ENCODE measurements around the gene KCTD16. TPM values are rescaled to one million over a fixed set of nuclear protein-coding genes. Genes with fewer than 3 reads are reported as not detected.

KCTD16 gene
- total RNA-seq, 1 donor from 2014 or later = 24.3 TPM

GRCh38 chr5:144331361-144331760 is 160.7 kb downstream of the KCTD16 start:
- Mint-ChIP-seq H3K4me3 (ENCODE audit: low read depth) (no peak overlapping the region), H3K27me3 (no peaks in the 10 kb centered on the region), H3K36me3 (ENCODE audit: insufficient read depth) (peaks cover 2% of the 10 kb centered on the region), H3K9me3 (ENCODE audit: low read depth) (no peaks in the 10 kb centered on the region), H3K4me1 (ENCODE audit: low read depth) (peaks cover 23% of the 10 kb centered on the region), H3K27ac (no peak overlapping the region)
- DNase-seq (ENCODE audit: low spot score, unreplicated experiment) = no peak
- TF ChIP-seq CTCF (IDR thresholded peaks at IDR 0.05; ENCODE audit: unreplicated experiment) = no peak

GRCh38 chr5:144332265-144332664 is 161.6 kb downstream of the KCTD16 start:
- DNase-seq (ENCODE audit: low spot score, unreplicated experiment) = no peak
- Mint-ChIP-seq H3K27ac (no peak overlapping the region), H3K27me3 (no peaks in the 10 kb centered on the region), H3K4me3 (ENCODE audit: low read depth) (no peak overlapping the region), H3K4me1 (ENCODE audit: low read depth) (peaks cover 23% of the 10 kb centered on the region), H3K36me3 (ENCODE audit: insufficient read depth) (peaks cover 2% of the 10 kb centered on the region), H3K9me3 (ENCODE audit: low read depth) (no peaks in the 10 kb centered on the region)
- peak; percentile 27 for TF ChIP-seq CTCF (IDR thresholded peaks at IDR 0.05; ENCODE audit: unreplicated experiment)

- Mint-ChIP-seq H3K27me3 (no peaks in the 10 kb centered on the region), H3K4me3 (ENCODE audit: low read depth) (no peak overlapping the region), H3K36me3 (ENCODE audit: insufficient read depth) (peaks cover 2% of the 10 kb centered on the region), H3K9me3 (ENCODE audit: low read depth) (no peaks in the 10 kb centered on the region), H3K4me1 (ENCODE audit: low read depth) (peaks cover 23% of the 10 kb centered on the region), H3K27ac (no peak overlapping the region)
- no peak for DNase-seq (ENCODE audit: low spot score, unreplicated experiment)
- no peak for TF ChIP-seq CTCF (IDR thresholded peaks at IDR 0.05; ENCODE audit: unreplicated experiment)
These were observed 162.8 kb downstream of the KCTD16 start for GRCh38 chr5:144333336-144333920.

GRCh38 chr5:144335561-144335960 is 164.9 kb downstream of the KCTD16 start:
- H3K4me1 Mint-ChIP-seq (ENCODE audit: low read depth) = peaks cover 16% of the 10 kb centered on the region

GRCh38 chr5:144336191-144336961 is 165.7 kb downstream of the KCTD16 start:
- Mint-ChIP-seq H3K9me3 (ENCODE audit: low read depth) (no peaks in the 10 kb centered on the region), H3K27me3 (no peaks in the 10 kb centered on the region), H3K36me3 (ENCODE audit: insufficient read depth) (peaks cover 3% of the 10 kb centered on the region), H3K4me1 (ENCODE audit: low read depth) (peaks cover 16% of the 10 kb centered on the region), H3K27ac (no peak overlapping the region), H3K4me3 (ENCODE audit: low read depth) (no peak overlapping the region)
- DNase-seq (ENCODE audit: low spot score, unreplicated experiment) = no peak
- TF ChIP-seq CTCF (IDR thresholded peaks at IDR 0.05; ENCODE audit: unreplicated experiment) = no peak

More at GRCh38 chr5:144335561-144335960, 164.9 kb downstream of the KCTD16 start:
- Mint-ChIP-seq H3K4me3 (ENCODE audit: low read depth) (no peak overlapping the region), H3K27ac (peak overlapping the region; percentile 12), H3K36me3 (ENCODE audit: insufficient read depth) (peaks cover 2% of the 10 kb centered on the region), H3K27me3 (no peaks in the 10 kb centered on the region), H3K9me3 (ENCODE audit: low read depth) (no peaks in the 10 kb centered on the region)
- TF ChIP-seq CTCF (IDR thresholded peaks at IDR 0.05; ENCODE audit: unreplicated experiment) = no peak
- no peak for DNase-seq (ENCODE audit: low spot score, unreplicated experiment)

Data from progenitor cell of endocrine pancreas (in vitro differentiated cells).